ENCODE measurements around the gene FBXW8.

FBXW8 gene

DNA sequence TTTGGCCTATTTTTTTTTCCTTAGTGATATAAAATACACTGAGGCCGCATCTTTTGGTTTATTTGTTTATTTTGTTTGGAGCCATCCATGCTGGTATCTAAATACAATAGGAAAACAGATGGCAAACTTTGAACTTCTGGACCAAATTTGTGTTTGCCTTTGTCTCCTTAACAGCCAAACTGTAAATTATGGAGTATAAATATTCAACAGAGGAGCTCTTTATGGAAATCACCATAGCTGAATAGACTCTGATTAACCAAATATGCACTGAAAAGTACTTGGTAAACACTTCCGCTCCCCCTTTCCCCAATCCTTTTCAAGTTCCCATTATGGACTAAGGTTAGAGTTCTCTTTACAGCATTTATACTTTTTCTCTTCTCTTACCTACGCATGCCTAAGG, 107.9 kb downstream of the FBXW8 start:
- no peak for DNase-seq (ENCODE audit: low read depth)
- TF ChIP-seq CTCF (IDR thresholded peaks at IDR 0.05; ENCODE audit: low read depth, low read length, missing control alignments), result no peak

GRCh38 chr12:117019866-117020265, 109.1 kb downstream of the FBXW8 start:
- no peak for DNase-seq (ENCODE audit: low read depth)
- TF ChIP-seq CTCF (IDR thresholded peaks at IDR 0.05; ENCODE audit: low read depth, low read length, missing control alignments), result no peak
- no peak overlapping the region for H3K4me3 ChIP-seq (ENCODE audit: low read depth, low read length)

More for the DNA sequence above, 107.9 kb downstream of the FBXW8 start:
- H3K4me3 ChIP-seq (ENCODE audit: low read depth, low read length), result no peak overlapping the region

DNA sequence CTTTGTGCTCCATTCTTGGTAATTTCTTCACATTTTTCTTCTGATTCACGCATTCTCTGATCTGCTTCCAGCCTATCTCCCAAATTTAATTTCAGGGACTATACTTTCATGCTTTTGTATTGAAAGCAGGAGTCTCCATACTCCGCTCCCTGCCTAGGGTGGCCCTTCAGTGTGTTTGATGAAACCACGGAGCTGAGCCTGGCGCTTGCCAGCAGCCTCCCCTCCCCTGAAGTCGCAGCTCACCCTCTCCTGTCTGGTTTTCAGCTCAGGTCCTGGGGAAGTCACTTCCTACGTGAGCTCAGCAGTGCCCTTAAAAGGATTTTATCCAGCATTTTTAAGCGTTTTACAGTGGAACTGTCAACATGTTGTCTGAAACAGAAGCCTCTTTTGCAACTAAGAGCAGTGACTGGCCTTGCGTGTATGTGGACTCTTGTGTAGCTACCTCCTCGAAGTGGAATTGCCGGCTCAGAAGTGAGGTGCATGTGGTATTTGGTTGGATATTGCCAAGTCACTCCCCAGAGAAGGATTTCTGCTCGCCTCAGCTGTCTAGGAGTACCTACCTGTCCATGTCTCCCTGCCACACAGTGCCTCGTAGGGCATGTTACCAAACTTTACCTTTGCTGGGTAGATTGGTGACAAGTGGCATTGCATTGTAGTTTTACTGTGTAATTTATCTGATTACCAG, 109.9 kb downstream of the FBXW8 start:
- no peak overlapping the region for H3K4me3 ChIP-seq (ENCODE audit: low read depth, low read length)
- TF ChIP-seq CTCF (IDR thresholded peaks at IDR 0.05; ENCODE audit: low read depth, low read length, missing control alignments), result no peak
- no peak for DNase-seq (ENCODE audit: low read depth)

- TF ChIP-seq CTCF (IDR thresholded peaks at IDR 0.05; ENCODE audit: low read depth, low read length, missing control alignments), result no peak
- H3K4me3 ChIP-seq (ENCODE audit: low read depth, low read length), result no peak overlapping the region
- no peak for DNase-seq (ENCODE audit: low read depth)
Measured at GRCh38 chr12:117022465-117022864, 111.7 kb downstream of the FBXW8 start.

DNA sequence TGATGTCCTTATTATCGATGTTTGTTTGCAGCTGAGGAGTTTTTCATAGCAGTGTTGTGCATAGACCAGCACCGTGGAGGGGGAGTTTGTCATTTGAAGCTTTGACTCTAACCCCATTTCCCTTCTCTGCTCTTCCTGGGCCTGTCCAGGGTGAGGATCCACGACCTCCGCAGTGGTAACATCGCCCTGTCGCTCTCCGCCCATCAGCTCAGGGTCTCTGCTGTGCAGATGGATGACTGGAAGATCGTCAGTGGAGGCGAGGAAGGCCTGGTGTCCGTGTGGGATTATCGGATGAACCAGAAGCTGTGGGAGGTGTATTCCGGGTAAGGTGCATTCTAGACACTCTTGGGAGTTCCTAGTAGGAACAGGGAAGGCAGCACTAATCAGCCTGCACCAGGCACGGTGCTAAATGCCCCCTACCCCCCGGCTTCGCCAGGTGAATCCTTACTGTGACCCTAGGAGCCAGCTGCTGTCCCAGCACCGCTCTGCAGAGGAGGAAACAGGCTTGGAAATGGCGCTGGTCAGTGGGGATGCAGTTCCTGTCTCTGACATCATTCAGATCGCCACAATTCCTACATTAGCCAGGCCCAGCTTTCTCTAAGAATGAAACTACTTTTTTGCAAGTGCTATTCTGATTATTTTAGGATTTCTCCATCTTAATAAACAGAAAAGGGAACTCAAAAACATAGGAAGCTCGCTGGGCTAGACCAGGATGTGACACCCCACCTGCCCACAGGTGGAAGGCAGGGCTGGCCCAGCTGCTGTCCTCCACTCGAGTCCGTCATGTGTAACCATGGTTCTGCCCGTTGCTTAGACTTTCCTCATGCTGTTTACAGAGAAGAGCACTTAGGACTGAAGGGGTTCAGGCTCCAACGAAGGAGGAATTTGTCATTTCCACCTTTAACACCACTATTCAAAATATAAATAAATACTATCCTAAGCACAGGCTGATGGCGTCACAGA, 113.5 kb downstream of the FBXW8 start:
- DNase-seq (ENCODE audit: low read depth), result no peak
- TF ChIP-seq CTCF (IDR thresholded peaks at IDR 0.05; ENCODE audit: low read depth, low read length, missing control alignments), result no peak
- no peak overlapping the region for H3K4me3 ChIP-seq (ENCODE audit: low read depth, low read length)

DNA sequence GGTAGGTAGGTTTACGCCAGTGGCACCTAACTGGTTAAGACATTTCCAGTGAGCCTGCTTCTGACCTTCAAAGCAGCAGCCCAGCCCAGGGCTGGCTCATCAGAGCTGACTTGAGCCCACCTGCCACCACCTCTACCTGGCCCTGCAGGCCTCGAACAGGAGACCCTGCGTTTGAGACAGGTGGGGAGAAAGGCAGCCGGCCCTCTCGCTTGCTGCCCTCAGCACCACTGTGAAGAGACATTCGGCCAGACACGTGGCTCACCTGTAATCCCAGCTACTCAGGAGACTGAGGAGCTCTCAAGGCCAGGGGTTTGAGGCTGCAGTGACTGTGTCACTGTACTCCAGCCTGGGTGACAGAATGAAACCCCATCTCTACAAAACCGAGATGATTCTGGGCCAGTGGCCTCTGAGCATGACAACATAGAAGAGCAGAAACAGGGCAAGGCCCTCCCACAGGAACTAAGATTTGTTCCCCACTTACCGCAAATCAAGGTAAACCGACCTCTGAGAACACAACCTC, 114.3 kb downstream of the FBXW8 start:
- no peak for DNase-seq (ENCODE audit: low read depth)
- TF ChIP-seq CTCF (IDR thresholded peaks at IDR 0.05; ENCODE audit: low read depth, low read length, missing control alignments), result no peak
- no peak overlapping the region for H3K4me3 ChIP-seq (ENCODE audit: low read depth, low read length)

Data from GM12864 (cell line).